Parathyroid adenoma (tissue), 2 donors: Measurements from ENCODE around the gene ACYP2.

Experiments
- H2AFZ ChIP-seq: fragments of 300-600 bp; sonication (generic); one replicate; pipeline ENCODE4 v1.7.0; 2017; ENCODE audit warnings: antibody characterized with exemption, mild to moderate bottlenecking
- H3K27ac ChIP-seq: fragments of 300-600 bp; sonication (generic); one replicate; pipeline ENCODE4 v1.7.0; 2017
- H3K27me3 ChIP-seq: fragments of 300-600 bp; sonication (generic); one replicate; pipeline ENCODE4 v1.7.0; 2017; ENCODE audit warnings: low read length; ENCODE audit not compliant: control insufficient read depth, insufficient read depth
- H3K36me3 ChIP-seq: fragments of 300-600 bp; sonication (generic); one replicate; pipeline ENCODE4 v1.7.0; 2017; ENCODE audit warnings: low read length; ENCODE audit not compliant: control insufficient read depth, insufficient read depth
- H3K4me1 ChIP-seq: fragments of 300-600 bp; sonication (generic); one replicate; pipeline ENCODE4 v1.7.0; 2017; ENCODE audit warnings: control low read depth
- H3K4me2 ChIP-seq: fragments of 300-600 bp; sonication (generic); one replicate; pipeline ENCODE4 v1.7.0; 2017; ENCODE audit warnings: low read length
- H3K4me3 ChIP-seq: fragments of 300-600 bp; sonication (generic); one replicate; pipeline ENCODE4 v1.7.0; 2017; ENCODE audit warnings: low read depth, low read length
- H3K79me2 ChIP-seq: fragments of 300-600 bp; sonication (generic); one replicate; pipeline ENCODE4 v1.7.0; 2017; ENCODE audit warnings: control low read depth
- H3K9ac ChIP-seq: fragments of 300-600 bp; sonication (generic); one replicate; pipeline ENCODE4 v1.7.0; 2017; ENCODE audit warnings: mild to moderate bottlenecking
- H3K9me3 ChIP-seq: fragments of 300-600 bp; sonication (generic); one replicate; pipeline ENCODE4 v1.7.0; 2017; ENCODE audit warnings: low read length; ENCODE audit not compliant: control insufficient read depth
- CTCF ChIP-seq: fragments of 300-600 bp; sonication (generic); IDR thresholded peaks from one replicate; pipeline ENCODE4 v1.7.0; 2017; ENCODE audit warnings: antibody characterized with exemption, mild to moderate bottlenecking
- donor health status: primary hyperparathyroidism.

Gene ACYP2

GRCh38 chr2:54308782-54309181, 193.4 kb downstream of the ACYP2 start:
- no peaks in the 10 kb centered on the region for H3K79me2 ChIP-seq
- H3K4me2 ChIP-seq, result no peak overlapping the region
- H3K27me3 ChIP-seq, result no peaks in the 10 kb centered on the region
- no peaks in the 10 kb centered on the region for H3K9me3 ChIP-seq
- no peak overlapping the region for H3K9ac ChIP-seq
- no peak overlapping the region for H3K4me3 ChIP-seq
- no peak for TF ChIP-seq CTCF
- no peaks in the 10 kb centered on the region for H3K36me3 ChIP-seq
- no peaks in the 10 kb centered on the region for H3K4me1 ChIP-seq
- no peak overlapping the region for H3K27ac ChIP-seq
- no peak overlapping the region for H2AFZ ChIP-seq

DNA sequence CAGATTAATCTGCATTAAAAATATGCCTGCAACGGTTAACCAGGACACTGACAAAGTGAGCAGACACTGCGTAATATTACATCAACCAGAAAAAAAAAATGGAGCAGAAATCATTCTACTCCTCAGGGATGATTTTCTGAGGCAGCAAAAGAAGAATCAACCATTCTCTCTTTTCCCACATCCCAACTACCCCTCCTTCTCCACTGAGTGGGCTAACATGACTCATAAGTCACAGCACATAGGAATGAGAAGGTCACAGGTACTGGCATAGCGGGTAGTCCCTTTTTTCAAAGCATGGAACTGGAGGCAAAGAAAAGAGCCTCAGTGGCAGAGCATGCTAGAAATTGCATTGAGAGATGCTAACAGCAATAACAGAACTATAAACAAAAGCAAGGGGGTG, 194.9 kb downstream of the ACYP2 start:
- Histone ChIP-seq H3K27me3 (no peaks in the 10 kb centered on the region), H3K79me2 (no peaks in the 10 kb centered on the region), H3K9ac (no peak overlapping the region), H3K36me3 (no peaks in the 10 kb centered on the region), H2AFZ (no peak overlapping the region), H3K4me2 (no peak overlapping the region), H3K4me1 (no peaks in the 10 kb centered on the region), H3K27ac (no peak overlapping the region), H3K9me3 (no peaks in the 10 kb centered on the region), H3K4me3 (no peak overlapping the region)
- TF ChIP-seq CTCF, result no peak

DNA sequence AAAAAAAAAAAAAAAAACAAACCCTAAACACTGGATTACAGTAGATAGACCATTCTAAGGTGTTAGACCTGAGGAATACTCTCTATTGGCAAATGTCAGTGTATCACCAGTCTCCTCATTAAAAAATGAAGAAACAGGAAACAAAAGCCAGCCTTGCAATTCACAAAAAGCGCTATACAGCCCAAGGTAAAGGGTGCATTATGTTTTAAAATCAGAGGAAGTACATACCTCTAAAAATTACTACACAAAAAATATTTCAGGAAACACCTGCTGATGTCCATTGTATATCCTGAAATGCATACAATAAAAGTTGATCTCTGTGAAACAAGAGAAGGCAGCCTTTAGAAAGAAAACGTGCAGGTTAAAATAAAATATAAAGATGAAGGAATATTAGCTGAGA, 195.5 kb downstream of the ACYP2 start:
- Histone ChIP-seq H3K27ac (no peak overlapping the region), H3K9me3 (no peaks in the 10 kb centered on the region)

DNA sequence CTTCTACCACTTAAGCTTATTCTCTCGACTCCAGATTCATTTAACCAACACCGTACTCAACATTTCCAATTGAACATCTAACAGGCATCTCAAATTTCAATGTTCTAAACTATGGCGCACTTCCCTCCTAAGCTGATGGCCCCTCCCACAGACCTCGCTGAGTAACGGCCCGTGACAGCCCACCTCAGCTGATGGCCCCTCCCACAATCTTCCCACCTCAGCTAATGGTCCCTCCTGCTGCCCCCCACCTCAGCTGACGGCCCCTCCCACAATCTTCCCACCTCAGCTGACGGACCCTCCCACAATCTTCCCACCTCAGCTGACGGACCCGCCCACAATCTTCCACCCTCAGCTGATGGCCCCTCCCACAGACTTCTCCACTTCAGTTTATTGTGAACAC, 197.7 kb downstream of the ACYP2 start:
- no peaks in the 10 kb centered on the region for H3K27me3 ChIP-seq
- H3K36me3 ChIP-seq, result no peaks in the 10 kb centered on the region
- no peaks in the 10 kb centered on the region for H3K4me1 ChIP-seq
- no peak for TF ChIP-seq CTCF
- no peak overlapping the region for H3K9ac ChIP-seq
- no peak overlapping the region for H3K4me2 ChIP-seq
- H3K4me3 ChIP-seq, result no peak overlapping the region
- H3K9me3 ChIP-seq, result no peaks in the 10 kb centered on the region
- H2AFZ ChIP-seq, result no peak overlapping the region
- no peak overlapping the region for H3K27ac ChIP-seq
- H3K79me2 ChIP-seq, result no peaks in the 10 kb centered on the region

More for the DNA sequence above, 195.5 kb downstream of the ACYP2 start:
- Histone ChIP-seq H3K79me2 (no peaks in the 10 kb centered on the region), H2AFZ (no peak overlapping the region), H3K4me2 (no peak overlapping the region), H3K9ac (no peak overlapping the region), H3K27me3 (no peaks in the 10 kb centered on the region), H3K4me3 (no peak overlapping the region), H3K36me3 (no peaks in the 10 kb centered on the region), H3K4me1 (no peaks in the 10 kb centered on the region)
- TF ChIP-seq CTCF, result no peak

- no peaks in the 10 kb centered on the region for H3K36me3 ChIP-seq
Observed at GRCh38 chr2:54317973-54318372, 202.6 kb downstream of the ACYP2 start.

More at GRCh38 chr2:54317973-54318372, 202.6 kb downstream of the ACYP2 start:
- Histone ChIP-seq H2AFZ (no peak overlapping the region), H3K9me3 (no peaks in the 10 kb centered on the region), H3K4me3 (no peak overlapping the region), H3K4me1 (no peaks in the 10 kb centered on the region), H3K4me2 (no peak overlapping the region), H3K79me2 (no peaks in the 10 kb centered on the region), H3K27me3 (no peaks in the 10 kb centered on the region), H3K27ac (no peak overlapping the region), H3K9ac (no peak overlapping the region)
- no peak for TF ChIP-seq CTCF
